ENCODE results near the gene MAP4.

- TF ChIP-seq GATA3 (IDR thresholded peaks at IDR 0.05; ENCODE audit: low read depth, low read length) (no peak), GATA2 (IDR thresholded peaks at IDR 0.05; ENCODE audit: low read depth, low read length) (no peak)
Observed at GRCh38 chr3:47846186-47846879, 169.9 kb downstream of the MAP4 start.
